GM12878 (cell line): Measurements from ENCODE around the gene STX8. TPM values are rescaled to one million over a fixed set of nuclear protein-coding genes. Genes with fewer than 3 reads are reported as not detected.

Source experiments
- BCL3 ChIP-seq: IDR thresholded peaks from 2 replicates; pipeline ENCODE4 v1.6.1; 2011; ENCODE audit warnings: borderline replicate concordance, low read depth, mild to moderate bottlenecking, moderate library complexity, low read length; ENCODE audit not compliant: insufficient read depth, poor library complexity, severe bottlenecking
- BCLAF1 ChIP-seq: fragments of 450-650 bp; IDR thresholded peaks from 2 replicates; pipeline ENCODE4 v1.6.1; 2017; ENCODE audit warnings: antibody characterized with exemption, mild to moderate bottlenecking, moderate library complexity
- CHD2 ChIP-seq: IDR thresholded peaks from 2 replicates; pipeline ENCODE4 v1.6.1; 2011; ENCODE audit warnings: low read depth, low read length, improper control_type of control experiment, borderline replicate concordance
- E2F4 ChIP-seq: IDR thresholded peaks from 2 replicates; pipeline ENCODE4 v1.6.1; 2012; ENCODE audit warnings: low read depth, low read length, improper control_type of control experiment
- EGR1 ChIP-seq, 2 experiments: IDR thresholded peaks; 1 replicate in 1 of 2; 2 replicates in 1 of 2; pipeline ENCODE4 v1.6.1; 2011 to 2012; ENCODE audit warnings: low read depth in 2 of 2, low read length in 2 of 2, borderline replicate concordance in 1 of 2, mild to moderate bottlenecking in 1 of 2, moderate library complexity in 1 of 2
- FOS ChIP-seq: IDR thresholded peaks from 3 replicates; pipeline ENCODE4 v1.6.1; 2011; ENCODE audit warnings: borderline replicate concordance; ENCODE audit not compliant: insufficient read length; ENCODE audit errors: extremely low read depth
- IRF5 ChIP-seq: fragments of 450-650 bp; IDR thresholded peaks from 2 replicates; pipeline ENCODE4 v1.6.1; 2017; ENCODE audit warnings: borderline replicate concordance
- MAX ChIP-seq: IDR thresholded peaks from 2 replicates; pipeline ENCODE4 v1.6.1; 2012; ENCODE audit warnings: low read depth, low read length, improper control_type of control experiment
- PAX8 ChIP-seq: fragments of 450-650 bp; IDR thresholded peaks from 2 replicates; pipeline ENCODE4 v1.6.1; 2017; ENCODE audit warnings: mild to moderate bottlenecking, moderate library complexity
- RAD21 ChIP-seq: IDR thresholded peaks from 2 replicates; pipeline ENCODE4 v1.6.1; 2011; ENCODE audit warnings: mild to moderate bottlenecking, low read depth, low read length, moderate library complexity; ENCODE audit not compliant: insufficient read depth
- RUNX3 ChIP-seq: IDR thresholded peaks from 2 replicates; pipeline ENCODE4 v1.6.1; 2012; ENCODE audit warnings: low read length, inconsistent platforms
- SMAD1 ChIP-seq: fragments of 450-650 bp; IDR thresholded peaks from 2 replicates; pipeline ENCODE4 v1.6.1; 2018; ENCODE audit warnings: mild to moderate bottlenecking, low read depth; ENCODE audit not compliant: partially characterized antibody
- ZNF687 ChIP-seq: fragments of 450-650 bp; IDR thresholded peaks from 2 replicates; pipeline ENCODE4 v1.6.1; 2017; ENCODE audit warnings: mild to moderate bottlenecking, moderate library complexity
- polyA plus RNA-seq, 11 experiments: library from polyadenylated mRNA; depleted of rRNA in 4 of 11; unstranded in 6 of 11; stranded (reverse) in 5 of 11; fragments of >200 nt; fragmentation: Nextera tagmentation in 4 of 11; fragmentation: Illumina TruSeq in 1 of 11; extraction: Ambion mirVana in 4 of 11; extraction: Trizol in 1 of 11; gene quantifications; 1 replicate in 1 of 11; 2 replicates in 10 of 11; pipeline versions ENCODE4 v1.2.1 to v1.2.3, GENCODE V29; 2011 to 2016; ENCODE audit warnings: inconsistent platforms in 2 of 11, missing spikeins in 2 of 11, low read depth in 1 of 11
- total RNA-seq, 4 experiments: library from RNA; depleted of rRNA in 3 of 4; stranded (reverse); fragments of >200 nt in 3 of 4; fragmentation: Illumina TruSeq in 1 of 4; extraction: Trizol in 1 of 4; gene quantifications; 2 replicates each; pipeline versions ENCODE4 v1.2.1 to v1.2.3, GENCODE V29; 2013 to 2021

Gene STX8
- total and polyA plus RNA-seq, 10 of the 15 experiments (the other 5 are each of a cell fraction or from before 2014, with no cell fraction given) = 47.9 to 151 (median 72.9) TPM

- no peak; the same call in 1 of the 2 replicates for TF ChIP-seq RUNX3
- TF ChIP-seq BCL3 = no peak
- no peak for TF ChIP-seq EGR1 (IDR thresholded peaks at IDR 0.05; ENCODE audit: borderline replicate concordance in 1 of 2, low read depth in 2 of 2, low read length in 2 of 2)
- no peak for TF ChIP-seq IRF5
- no peak for TF ChIP-seq E2F4
- TF ChIP-seq BCLAF1 = no peak
- TF ChIP-seq MAX = no peak
- TF ChIP-seq CHD2 = no peak
- no peak for TF ChIP-seq SMAD1
- TF ChIP-seq RAD21 = no peak
- TF ChIP-seq ZNF687 = peak; percentile 44; the same call in 1 of the 2 replicates
- TF ChIP-seq FOS = no peak
- no peak for TF ChIP-seq PAX8
Measured at GRCh38 chr17:9575381-9576101, at the start of gene STX8 (continued).
